ENCODE results near the gene CCNDBP1. TPM values are rescaled to one million over a fixed set of nuclear protein-coding genes. Genes with fewer than 3 reads are reported as not detected.
"Not testable (repeated sequence)": the region's sequence is repeated elsewhere in the genome, so short reads cannot be mapped to it uniquely, and the experiment has no call there.

The CCNDBP1 gene
- total RNA-seq, 1 donor from 2014 or later, result 62.0 TPM

DNA sequence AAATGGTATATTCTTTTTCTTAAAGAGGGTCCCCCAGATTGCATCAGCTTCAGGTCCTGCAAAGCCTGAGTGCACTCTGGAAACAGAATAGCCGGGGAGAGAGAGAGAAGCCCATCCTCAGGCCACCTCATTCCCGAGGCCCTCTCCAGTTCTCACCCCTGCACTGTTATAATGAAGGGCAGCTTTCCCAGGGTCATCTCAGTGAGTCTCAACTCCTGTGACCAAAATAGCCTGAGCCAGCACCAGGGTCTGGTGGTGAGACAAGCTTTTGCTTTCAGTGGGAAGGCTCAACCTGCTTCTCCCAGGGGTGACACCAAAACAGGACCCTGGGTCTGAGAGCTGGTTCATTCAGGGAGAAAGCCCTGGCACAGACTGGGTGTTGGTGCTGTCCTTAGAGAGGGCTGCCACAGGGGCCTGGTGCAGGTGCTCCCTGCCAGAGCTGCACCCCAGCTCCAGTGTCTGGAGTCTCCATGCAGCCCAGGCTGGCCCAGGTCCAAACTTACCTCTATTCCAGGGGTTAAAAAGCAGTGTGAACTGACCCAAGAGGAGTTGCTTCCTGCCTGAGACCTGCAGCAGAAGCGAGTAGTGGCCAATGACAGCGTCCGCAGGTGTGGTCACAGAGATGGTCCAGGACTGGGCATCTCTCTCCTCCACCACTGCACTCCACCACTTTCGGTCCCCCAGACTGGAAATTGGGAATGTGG is 29.5 kb downstream of the CCNDBP1 start:
- no peak for DNase-seq (ENCODE audit: low spot score)

DNA sequence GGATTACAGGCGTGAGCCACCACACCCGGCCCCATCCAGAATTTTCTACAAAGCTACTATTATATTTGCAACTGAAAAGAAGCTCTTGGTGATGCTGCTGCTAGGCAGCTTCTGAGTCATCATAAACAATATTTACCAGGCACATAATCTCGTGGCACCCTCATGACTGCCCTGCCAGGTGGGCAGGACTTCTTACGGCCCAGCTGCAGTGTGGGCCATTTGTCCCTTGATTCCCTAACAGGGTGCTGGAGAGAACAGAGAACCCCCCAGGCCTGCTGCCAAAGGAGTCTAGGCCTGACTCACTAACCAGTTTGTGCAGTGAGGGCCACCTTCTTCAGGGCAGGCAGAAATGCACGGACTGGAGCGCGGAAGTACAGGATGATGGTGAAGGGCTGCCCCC is 30.8 kb downstream of the CCNDBP1 start:
- DNase-seq (ENCODE audit: low spot score), result no peak

DNA sequence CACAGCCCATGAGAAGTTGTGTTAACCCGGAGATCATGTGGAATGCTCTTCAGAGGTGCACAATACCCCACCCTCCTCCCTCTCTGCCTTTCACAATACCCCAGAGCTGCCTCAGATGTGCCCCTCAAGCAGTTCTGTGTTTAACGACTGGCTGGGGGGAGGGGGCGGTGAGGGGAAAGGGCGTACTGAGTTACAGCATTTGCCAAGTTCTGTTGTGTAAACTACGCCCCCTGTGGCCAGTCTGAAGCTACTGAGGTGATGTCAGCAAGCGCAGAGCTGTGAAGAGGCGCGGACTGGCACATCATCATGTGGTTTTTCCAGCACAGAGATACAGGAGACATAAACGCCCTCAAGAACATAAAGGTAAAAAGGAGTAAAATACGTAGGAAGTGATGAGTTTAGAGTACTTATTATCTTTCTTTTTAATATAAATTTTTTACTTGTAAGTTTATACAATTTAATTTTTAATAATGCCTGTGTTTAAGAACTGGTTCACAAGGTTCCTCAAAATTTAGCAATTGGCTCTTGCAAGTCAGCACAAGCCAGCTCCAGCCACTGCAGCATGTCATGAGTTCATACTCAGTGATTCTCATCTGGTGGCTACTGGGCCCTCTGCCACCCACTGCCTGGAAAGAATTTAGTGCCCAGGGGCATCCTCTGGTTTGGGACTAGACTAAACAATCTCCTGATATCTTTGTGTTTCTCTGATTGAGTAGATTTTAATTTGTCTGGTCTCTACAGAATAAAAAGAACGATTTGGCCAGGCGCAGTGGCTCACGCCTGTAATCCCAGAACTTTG is 33.9 kb downstream of the CCNDBP1 start:
- no peak for DNase-seq (ENCODE audit: low spot score)

- DNase-seq (ENCODE audit: low spot score), result no peak
These were observed 35.0 kb downstream of the CCNDBP1 start for GRCh38 chr15:43219929-43220928.

DNA sequence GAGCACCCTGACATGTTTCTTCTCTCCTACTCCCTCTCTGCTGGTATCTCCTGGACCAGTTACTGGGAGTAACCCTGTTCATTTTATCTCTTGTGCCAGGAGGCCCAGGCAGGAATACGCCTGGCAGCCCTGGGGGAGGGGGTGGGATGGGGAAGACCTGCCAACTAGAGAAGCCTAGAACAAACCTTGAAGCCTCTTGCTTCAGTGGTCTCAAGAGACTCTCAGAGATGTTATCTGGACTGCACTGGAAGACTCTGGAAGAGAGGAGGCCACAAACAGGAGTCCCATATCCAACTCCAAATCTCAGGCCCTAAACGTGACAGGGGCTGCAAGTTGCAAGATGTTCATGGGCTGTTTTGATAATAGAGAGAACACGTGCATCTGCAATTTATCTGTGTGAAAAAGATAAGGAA is 35.8 kb downstream of the CCNDBP1 start, which contains the start of gene EPB42:
TSS of gene EPB42 (minus strand) at position 28 of the 413 bp plus-strand sequence. CDS start 193 bp downstream, outside the sequence.
- no peak for DNase-seq (ENCODE audit: low spot score)

DNA sequence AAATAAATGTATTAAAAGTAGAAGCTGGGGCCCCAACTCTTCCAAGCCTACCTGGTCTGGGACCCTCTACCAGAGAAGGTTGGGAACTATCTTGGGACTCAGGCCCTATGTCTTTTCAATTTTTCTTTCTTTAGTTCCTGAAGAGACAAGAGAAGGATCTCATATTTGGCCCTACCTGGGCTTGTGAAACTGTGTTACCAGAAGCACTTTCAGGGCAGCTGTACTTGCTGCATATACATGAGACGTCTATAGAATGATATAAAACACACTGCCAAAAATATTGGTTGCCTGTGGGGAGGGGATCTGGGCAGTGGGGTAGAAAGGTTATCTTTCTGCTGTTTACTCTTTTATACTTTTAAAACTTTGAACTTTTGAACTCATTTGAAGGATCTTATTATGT is 36.2 kb downstream of the CCNDBP1 start:
- no peak for DNase-seq (ENCODE audit: low spot score)

DNA sequence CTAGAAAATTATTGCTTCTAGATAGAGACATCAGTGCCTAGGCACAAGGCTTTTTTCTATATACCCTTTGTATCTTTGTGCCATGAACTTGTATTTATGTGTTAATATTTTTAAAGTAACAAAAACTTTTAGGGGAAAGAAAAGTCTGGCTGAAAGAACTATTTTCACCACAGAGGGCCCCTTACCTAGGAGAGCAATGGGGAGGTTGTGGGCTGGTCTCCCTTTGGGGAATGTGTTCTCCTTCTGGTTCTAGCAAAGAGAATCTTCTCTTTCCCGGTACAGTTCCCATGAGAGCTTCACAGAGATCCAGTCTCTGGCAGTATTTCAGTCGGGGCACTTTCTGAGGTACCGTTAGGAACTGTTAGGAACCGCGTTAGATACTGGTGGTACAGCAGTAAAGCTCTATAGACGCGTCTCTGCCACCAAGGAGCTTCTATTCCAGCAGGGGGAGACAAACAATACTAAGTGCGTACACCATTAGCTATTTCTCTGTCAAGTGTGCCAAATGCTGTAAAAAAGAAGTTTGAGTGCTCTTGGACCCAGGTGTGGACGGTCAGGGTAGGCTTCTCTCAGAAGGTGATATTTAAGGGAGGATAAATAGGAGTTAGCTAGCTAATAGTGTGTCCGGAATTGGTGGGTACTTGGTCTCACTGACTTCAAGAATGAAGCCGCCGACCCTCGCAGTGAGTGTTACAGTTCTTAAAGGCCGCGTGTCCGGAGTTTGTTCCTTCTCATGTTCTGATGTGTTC is 40.2 kb downstream of the CCNDBP1 start:
- peak; percentile 54 for DNase-seq (ENCODE audit: low spot score)

- DNase-seq (ENCODE audit: low spot score), result not testable (repeated sequence)
These were observed 40.7 kb downstream of the CCNDBP1 start for GRCh38 chr15:43225950-43226255.

DNA sequence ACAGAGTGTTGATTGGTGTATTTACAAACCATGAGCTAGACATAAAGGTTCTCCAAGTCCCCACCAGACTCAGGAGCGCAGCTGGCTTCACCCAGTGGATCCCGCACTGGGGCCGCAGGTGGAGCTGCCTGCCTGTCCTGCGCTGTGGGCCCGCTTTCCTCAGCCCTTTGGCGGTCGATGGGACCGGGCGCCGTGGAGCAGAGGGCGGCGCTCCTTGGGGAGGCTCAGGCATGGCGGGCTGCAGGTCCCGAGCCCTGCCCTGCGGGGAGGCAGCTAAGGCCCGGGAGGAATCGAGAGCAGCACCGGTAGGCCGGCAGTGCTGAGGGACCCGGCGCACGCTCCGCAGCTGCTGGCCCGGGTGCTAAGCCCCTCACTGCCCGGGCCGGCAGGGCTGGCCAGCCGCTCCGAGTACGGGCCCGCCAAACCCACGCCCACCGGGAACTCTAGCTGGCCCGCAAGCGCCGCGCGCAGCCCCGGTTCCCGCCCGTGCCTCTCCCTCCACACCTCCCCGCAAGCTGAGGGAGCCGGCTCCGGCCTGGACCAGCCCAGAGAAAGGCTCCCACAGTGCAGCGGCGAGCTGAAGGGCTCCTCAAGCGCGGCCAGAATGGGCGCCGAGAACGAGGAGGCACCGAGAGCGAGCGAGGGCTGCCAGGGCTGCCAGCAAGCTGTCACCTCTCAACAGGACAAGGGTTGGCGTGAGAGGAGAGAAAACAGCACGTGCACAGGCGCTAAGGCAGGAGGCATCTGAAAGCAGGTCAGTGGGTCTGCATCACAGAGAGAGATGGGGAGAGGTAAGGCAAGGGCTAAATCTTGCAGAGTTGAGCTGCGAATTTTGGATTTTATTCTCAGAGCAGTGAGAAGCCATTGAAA is 41.5 kb downstream of the CCNDBP1 start:
- no peak for DNase-seq (ENCODE audit: low spot score)

DNA sequence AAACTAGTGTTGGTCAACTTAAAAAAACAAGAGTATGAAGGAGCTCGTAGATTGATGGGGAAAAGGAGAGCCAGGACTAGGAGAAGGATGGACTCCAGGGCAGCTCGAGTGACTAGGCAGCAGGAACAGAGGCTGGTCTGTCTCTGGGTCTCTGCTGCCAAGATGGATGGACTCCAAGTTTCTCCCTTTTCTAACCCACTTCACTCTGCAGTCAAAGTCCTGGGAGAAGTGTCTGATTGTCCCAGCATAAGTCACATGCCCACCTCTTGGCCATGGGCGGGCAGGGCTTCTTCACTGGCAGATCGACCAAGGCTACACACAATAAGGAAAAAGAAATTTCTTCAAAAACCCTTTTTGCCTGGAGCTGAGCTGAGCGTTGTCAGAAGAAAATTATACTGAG is 44.8 kb downstream of the CCNDBP1 start:
- no peak for DNase-seq (ENCODE audit: low spot score)

- DNase-seq (ENCODE audit: low spot score), result no peak
These were observed 45.5 kb downstream of the CCNDBP1 start for GRCh38 chr15:43230640-43231115.

GRCh38 chr15:43232289-43232874 is 47.2 kb downstream of the CCNDBP1 start:
- no peak for DNase-seq (ENCODE audit: low spot score)

DNA sequence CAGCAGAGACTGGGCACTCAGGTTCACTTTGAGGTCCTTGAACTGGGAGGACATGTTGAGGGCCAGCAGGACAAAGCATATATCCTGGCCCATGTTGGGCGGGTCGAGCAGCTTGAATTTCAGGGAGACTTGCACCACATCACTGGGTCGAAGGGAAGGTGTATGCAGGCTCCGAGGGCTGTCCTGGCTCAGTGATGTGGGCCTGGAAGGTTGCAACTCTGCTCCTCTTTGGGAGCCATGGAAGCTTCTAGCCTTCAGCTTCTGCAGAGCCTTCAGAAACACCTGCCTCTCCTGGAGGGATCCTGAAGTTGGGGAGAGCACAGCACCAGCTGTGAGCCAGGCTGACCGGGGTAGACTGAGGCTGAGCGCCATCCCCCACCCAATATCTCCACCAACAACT is 50.3 kb downstream of the CCNDBP1 start:
- no peak for DNase-seq (ENCODE audit: low spot score)

DNA sequence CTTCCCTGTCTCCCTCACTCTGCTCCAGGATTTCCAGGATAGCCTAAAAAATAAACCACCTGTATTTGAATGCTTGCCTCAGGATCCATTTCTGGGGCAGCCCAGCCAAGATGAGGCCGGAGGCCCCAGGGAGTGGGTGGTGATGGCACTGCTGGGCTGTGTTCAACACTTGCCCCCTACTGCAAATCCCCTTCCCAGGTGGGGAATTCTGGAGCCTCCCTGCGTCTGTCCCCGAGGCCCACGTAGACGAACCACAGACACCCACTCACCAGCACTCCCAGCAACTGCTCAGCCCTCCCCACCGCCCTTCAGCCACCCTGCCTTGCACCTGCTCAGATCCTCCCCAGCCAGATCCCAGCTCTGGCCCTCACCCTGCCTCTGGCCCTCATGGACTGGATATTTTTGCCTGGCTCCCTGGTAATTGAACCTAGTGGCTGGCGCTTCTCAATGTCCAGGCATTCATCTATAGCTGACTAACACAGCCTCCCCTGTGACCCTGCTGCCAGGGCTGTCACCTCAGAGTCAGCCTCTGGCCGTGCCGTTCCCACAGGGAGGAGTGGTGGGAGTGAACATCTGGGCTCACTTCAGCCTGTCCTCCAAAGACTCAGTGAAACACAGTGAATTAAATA is 52.8 kb downstream of the CCNDBP1 start:
- no peak for DNase-seq (ENCODE audit: low spot score)

GRCh38 chr15:43238671-43239131 is 53.5 kb downstream of the CCNDBP1 start:
- no peak for DNase-seq (ENCODE audit: low spot score)

GRCh38 chr15:43239732-43240491 is 54.7 kb downstream of the CCNDBP1 start:
- no peak for DNase-seq (ENCODE audit: low spot score)

DNA sequence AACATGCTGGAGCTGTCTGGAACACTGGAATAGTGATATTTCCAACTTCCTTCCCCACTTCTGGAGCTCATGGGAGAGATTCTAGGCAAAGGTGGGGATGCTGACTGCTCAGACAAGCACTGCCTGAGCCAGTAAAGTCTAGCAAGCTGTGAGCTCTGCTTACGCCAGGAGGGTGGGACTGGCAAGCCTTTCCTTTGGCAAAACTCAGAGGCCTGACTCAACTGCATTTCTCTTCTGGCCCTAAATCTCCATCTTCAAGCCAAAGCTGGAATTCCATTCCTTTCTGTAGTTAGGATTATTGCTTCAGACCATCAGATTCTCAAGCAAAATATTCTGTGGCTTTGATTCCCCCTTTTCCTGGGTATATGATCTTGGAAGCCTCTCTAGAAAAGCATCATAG is 55.9 kb downstream of the CCNDBP1 start:
- peak; percentile 42 for DNase-seq (ENCODE audit: low spot score)

DNA sequence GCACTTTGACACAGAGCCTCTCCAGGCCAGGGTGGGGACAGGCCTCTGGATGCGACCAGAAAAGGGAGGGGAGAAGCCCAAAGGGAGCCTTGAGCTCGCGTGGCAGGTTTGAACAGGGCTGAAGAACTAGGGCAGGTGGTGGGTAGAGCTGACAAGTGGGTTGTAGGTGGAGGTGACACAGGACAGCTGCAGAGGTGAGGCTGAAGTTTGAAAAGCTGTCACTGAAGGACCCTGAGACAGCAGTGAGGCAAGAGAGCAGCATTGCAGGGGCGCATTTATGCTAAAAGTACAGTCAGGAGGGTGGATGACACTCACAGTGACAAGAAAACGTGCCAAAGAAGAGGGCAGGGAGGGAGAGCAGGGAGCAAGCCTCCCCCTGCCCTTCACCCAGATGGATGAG is 57.4 kb downstream of the CCNDBP1 start:
- no peak for DNase-seq (ENCODE audit: low spot score)

All from mucosa of gallbladder (tissue), 1 donor.